IPS-NIHi11 (cell line): Measurements from ENCODE around the gene SIK1.

Source experiments
- DNase-seq: peaks from one replicate; pipeline ENCODE4 v3.0.0; 2012; ENCODE audit warnings: mixed read lengths, low spot score

Gene SIK1

DNA sequence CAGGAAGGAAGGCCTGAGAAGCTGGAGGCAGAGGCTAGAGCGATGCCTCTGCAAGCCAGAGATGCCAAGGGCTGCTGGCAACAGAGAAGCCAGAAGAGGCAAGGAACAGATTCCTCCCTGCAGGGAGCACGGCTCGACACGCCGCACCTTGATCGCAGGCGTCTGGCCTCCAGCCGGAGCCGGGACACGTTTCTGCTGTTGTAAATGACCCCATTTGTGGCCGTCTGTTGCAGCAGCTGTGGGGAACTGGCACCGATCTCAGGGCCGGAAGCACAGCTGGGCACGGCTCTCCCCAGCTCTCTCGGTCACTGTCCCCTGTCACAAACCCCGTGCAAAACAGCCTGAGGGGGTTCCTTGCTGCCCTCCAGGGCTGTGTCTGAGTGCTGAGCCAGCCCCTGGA, 59.6 kb downstream of the SIK1 start:
- DNase-seq: no peak

DNA sequence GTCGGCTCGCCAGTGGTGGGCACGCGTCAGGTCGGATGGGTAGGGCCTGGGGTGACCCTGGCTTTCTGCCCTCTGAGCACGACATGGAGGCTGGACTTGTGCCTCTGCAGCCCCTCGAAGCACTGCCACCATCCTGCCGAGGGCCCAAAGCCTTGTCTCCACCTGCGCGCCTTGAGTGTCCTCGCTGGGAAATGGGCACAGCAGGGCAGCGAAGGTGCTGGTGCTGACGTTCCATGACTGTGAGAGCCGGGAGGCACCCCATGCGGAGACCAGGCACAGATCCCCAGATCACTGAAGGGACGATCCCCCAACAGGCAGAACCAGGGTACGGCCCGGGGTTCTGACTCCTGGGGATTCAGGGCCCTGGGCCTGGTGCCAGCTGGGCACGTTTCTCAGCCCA, 60.3 kb downstream of the SIK1 start:
- no peak for DNase-seq

DNA sequence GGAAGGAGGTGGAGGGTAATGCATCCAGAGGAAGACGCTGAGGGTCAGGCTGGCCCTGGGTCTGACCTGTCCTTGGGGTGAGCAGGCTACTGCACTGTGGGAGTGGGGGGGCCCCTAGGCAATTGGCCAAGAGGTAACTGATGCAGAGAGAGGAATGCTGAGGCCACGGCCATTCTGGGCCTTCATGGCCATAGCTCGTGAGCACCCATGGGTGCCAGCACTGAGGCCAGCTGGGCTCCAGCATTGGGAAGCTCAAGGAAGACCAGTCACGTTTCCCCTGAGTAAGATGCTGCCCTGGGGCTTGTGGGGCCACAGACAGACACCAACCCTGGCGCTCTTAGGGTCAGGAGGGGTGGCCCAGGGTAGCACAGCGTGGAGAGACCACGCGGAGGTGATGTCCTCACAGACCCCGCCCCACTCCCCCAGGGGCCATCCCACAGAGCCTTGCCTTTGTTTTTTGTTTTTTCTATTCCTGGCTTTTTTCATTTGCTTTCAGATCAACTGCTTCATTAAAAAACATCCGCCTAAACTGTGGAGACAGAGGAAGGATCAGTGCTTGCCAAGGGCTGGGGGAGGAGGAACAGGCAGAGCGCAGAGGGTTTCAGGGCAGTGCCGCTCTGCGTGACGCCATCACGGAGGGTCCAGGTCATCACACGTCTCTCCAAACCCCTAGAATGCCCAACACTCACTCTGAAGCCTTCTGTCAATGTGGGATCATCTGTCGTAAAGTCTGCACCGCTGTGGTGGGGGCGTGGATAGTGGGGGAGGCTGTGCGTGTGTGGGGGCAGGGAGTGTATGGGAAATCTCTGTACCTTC, 61.1 kb downstream of the SIK1 start:
- no peak for DNase-seq

DNA sequence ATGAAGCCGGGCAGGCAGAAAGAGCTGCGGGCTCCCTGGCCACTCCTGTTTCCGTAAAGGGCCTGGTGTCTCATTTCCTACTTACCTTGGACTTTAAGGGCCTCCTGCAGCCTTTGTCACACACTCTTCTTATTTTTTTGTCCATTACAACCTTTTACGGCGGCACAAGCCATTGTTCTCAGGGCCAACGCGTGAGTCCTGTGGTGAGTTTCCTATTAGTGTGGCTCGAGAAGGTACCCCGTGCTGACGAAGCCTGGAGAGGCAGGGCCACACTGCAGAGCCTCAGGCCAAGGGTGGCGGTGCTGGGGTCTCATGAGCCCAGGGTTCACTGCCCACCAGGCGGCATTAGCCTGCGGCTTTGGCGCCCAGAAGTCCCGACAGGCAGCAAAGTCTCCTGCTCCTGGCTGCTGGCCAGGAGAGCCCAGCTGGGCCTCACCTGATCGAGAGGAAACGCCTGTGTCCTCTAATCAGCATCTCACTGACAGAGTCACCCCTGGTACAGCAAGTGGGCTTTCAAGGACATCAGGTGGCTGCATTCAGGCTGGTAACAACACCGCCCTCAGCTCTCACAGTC, 62.0 kb downstream of the SIK1 start:
- no peak for DNase-seq
